GM21723 (cell line): Measurements from ENCODE around the gene STK38L.

Experiments used
- ATAC-seq: cut with Tn5 transposase; IDR thresholded peaks from one replicate; pipeline ENCODE4 v1.9.1; 2021; ENCODE audit warnings: mild to moderate bottlenecking, moderate library complexity; ENCODE audit not compliant: unreplicated experiment

STK38L gene

GRCh38 chr12:27342536-27342935 is 98.5 kb downstream of the STK38L start:
- no peak for ATAC-seq

GRCh38 chr12:27343255-27344000 is 99.3 kb downstream of the STK38L start:
- no peak for ATAC-seq

- no peak for ATAC-seq
These were observed 100.2 kb downstream of the STK38L start for GRCh38 chr12:27344246-27344645.

- ATAC-seq = no peak
These were observed 100.7 kb downstream of the STK38L start for GRCh38 chr12:27344760-27345159.

- no peak for ATAC-seq
These were observed 101.3 kb downstream of the STK38L start for GRCh38 chr12:27345376-27345775.

GRCh38 chr12:27347779-27348178 is 103.7 kb downstream of the STK38L start:
- no peak for ATAC-seq

- ATAC-seq = no peak
These were observed 107.4 kb downstream of the STK38L start for GRCh38 chr12:27351476-27351875.

GRCh38 chr12:27355486-27355885 is 111.4 kb downstream of the STK38L start:
- ATAC-seq = no peak

GRCh38 chr12:27355979-27356378 is 111.9 kb downstream of the STK38L start:
- no peak for ATAC-seq

- no peak for ATAC-seq
These were observed 115.7 kb downstream of the STK38L start for GRCh38 chr12:27359578-27360340.

- ATAC-seq = no peak
These were observed 117.3 kb downstream of the STK38L start for GRCh38 chr12:27361372-27361771.

- no peak for ATAC-seq
These were observed 122.5 kb downstream of the STK38L start for GRCh38 chr12:27366621-27367020.

GRCh38 chr12:27367078-27367477 is 123.0 kb downstream of the STK38L start:
- ATAC-seq = no peak
